HG03439 (cell line): Measurements from ENCODE around the gene MYADM.

Experiments used
- ATAC-seq: cut with Tn5 transposase; IDR thresholded peaks from one replicate; pipeline ENCODE4 v1.9.1; 2021; ENCODE audit warnings: mild to moderate bottlenecking, moderate library complexity; ENCODE audit not compliant: unreplicated experiment

The MYADM gene

DNA sequence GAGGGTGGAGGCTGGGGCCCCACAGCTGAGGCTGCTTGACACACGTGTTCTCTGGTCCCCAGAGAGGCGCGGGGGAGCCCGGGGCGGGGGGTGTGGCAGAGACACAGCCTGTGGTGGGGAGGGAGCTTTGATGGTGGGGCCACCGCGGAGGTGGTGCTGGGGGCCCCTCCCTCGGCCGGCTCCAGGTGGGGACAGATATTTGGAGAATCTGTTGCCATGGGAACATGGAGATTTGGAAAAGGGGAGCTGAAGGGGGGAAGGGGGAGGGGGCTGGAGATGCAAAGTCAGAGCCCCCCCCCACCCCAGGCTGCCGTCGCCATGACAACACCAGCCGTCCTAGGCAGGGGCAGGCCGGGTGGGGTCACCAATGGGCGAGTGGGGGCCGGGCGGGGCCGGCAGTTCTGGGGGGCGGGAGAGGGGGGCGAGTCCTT, 15.6 kb downstream of the MYADM start:
- ATAC-seq, result no peak

- no peak for ATAC-seq
Observed at GRCh38 chr19:53883741-53884140, 16.1 kb downstream of the MYADM start.

DNA sequence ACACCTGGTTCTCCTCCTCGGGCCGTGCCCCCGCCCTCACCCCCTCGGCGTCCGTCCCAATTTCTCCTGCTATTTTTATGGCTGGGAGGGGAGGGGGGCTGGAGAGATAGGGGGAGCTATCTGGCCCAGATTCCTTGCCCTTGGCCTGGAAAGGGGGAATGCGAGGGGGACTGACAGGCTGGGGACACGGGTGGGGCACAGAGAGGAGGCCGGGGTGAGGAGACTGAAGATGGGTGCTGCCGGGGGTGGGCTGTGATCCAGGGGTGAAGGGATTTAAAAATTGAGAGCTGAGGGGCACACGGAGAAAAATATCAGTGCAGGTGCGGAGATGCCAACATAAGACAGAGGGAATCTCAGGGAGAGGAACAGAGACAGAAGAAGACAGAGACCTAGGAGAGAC, 16.6 kb downstream of the MYADM start:
- ATAC-seq, result no peak

DNA sequence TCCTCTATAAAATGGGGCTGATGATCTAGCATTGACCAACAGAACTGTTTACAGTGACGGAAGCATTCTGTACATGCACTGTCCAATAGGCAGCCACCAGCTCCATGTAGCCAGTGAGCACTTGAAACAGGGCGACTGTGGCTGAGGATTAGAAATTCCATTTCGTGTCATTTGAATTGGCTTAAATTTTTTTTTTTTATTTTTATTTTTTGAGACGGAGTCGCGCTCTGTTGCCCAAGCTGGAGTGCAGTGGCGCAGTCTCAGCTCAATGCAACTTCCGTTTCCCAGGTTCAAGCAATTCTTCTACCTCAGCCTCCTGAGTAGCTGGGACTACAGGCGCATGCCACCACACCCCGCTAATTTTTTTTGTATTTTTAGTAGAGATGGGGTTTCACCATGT, 17.4 kb downstream of the MYADM start:
- no peak for ATAC-seq

GRCh38 chr19:53892301-53892980, 24.8 kb downstream of the MYADM start:
- ATAC-seq, result no peak

DNA sequence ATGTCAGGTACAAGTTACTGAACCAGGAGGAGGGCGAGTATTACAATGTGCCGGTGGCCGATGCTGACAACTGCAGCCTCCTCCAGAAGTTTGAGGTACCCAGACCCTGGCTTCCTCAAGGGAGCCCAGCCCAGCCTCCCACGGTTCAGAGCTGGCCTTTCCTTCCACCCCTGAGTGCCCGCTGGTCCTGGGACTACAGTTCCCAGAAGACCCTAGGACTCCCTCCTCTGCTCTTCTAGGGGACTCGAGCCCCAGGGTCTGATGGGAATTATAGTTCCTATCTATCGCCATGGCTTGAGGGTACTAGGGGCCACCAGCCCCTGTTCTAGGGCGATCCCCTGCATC, 25.3 kb downstream of the MYADM start:
- no peak for ATAC-seq

DNA sequence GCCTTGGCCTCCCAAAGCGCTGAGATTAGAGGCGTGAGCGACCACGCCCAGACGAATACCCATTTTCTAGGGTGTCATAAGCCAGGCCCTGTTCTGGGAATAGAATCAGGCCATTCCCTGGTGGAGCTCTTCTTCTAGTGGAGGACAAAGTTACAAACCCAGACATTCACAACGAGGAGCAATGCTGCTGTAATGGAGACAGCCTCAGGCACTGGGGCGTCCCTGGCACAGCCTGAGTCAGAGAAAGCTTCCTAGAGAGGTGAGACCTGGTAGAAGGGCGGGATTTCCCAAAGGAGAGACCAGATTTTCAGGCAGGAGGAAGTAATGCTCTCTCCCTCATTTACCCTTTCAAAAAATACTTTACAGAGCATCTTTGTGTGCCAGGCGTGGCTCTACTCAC, 27.0 kb downstream of the MYADM start:
- no peak for ATAC-seq

GRCh38 chr19:53896682-53897081, 29.0 kb downstream of the MYADM start:
- ATAC-seq, result no peak

DNA sequence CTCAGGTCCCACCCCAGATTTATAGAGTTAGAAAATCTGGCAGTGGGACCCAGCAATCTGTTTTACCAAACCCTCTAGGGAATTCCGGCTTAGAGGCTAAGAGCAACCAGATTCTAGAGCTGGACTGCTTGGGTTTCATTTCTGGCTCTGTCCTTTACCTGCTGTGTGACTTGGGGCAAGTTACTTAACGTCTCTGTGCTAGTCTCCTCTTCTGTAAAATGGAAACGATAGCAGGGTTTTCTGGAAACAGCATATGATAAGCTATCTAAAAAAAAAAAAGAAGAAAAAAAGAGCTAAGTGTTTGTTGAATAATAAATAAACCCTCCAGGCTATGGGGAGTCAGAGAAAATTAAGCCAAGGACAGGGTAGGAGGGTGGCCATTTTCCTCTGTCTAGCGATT, 29.8 kb downstream of the MYADM start:
- no peak for ATAC-seq

DNA sequence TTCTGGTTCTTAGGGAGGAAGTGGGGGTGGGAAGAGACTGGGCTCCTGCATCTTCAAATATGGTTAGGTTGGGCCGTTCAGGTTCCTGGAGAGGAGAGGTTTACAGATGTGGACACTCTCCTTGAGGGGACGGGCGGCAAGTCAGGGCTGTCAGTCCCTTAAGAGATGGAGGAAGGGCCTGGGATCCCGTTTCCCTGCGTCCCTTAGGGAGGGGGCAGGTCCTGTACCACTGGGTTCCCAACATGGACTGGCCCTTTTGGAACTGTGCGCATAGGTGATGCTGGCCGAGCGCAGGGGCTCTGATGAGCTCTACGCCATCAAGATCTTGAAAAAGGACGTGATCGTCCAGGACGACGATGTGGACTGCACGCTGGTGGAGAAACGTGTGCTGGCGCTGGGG, 30.5 kb downstream of the MYADM start:
- ATAC-seq, result no peak

DNA sequence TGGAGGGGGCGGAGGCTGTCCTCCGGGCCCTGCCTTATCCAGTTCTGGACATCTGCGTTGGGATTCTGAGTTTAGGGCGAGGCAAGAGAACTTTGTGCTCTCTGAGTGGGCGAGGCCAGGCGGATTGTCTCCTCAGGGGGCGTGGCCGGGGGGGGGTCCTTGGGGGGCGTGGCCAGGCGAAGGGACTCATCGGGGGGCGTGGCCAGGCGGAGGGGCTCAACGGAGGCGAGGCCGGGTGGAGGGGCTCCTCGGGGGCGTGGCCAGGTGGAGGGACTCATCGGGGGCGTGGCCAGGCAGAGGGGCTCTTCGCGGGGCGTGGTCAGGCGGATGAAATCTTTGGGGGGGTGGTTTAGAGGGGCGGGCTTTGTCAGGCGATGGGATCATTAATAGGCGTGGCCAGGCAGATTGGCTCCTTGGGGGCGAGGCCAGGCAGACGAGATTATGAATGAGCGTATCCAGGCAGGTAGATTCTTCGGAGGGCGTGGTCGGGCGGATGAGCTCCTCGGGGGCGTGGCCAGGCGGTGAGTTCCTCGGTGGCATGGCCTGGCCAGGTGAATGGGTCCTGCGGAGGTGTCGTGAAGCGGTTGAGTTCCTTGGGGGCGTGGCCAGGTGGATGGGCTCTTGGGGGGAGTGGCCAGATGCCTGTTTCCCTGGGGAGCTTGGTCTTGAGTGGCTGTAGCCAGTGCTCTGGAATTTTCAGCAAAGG, 31.1 kb downstream of the MYADM start:
- no peak for ATAC-seq

DNA sequence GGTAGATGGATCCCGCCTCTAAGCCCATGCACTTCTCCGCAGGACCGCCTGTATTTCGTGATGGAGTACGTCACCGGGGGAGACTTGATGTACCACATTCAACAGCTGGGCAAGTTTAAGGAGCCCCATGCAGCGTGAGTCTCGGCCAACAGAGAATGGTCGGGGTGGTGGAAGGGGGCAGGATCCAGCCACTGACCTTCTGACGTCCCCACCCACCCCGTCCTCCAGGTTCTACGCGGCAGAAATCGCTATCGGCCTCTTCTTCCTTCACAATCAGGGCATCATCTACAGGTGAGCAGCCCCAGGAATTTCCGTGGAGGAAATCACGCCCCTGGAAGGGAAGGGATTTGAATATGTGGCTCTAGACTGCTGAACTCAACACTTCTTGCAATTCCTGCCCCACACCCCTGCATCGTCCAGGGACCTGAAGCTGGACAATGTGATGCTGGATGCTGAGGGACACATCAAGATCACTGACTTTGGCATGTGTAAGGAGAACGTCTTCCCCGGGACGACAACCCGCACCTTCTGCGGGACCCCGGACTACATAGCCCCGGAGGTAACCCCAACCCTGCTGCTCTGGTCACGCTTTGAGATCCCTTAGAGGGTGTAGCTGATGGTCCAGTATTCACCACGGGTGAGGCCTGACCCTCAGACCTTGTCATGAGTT, 32.6 kb downstream of the MYADM start:
- ATAC-seq, result no peak

DNA sequence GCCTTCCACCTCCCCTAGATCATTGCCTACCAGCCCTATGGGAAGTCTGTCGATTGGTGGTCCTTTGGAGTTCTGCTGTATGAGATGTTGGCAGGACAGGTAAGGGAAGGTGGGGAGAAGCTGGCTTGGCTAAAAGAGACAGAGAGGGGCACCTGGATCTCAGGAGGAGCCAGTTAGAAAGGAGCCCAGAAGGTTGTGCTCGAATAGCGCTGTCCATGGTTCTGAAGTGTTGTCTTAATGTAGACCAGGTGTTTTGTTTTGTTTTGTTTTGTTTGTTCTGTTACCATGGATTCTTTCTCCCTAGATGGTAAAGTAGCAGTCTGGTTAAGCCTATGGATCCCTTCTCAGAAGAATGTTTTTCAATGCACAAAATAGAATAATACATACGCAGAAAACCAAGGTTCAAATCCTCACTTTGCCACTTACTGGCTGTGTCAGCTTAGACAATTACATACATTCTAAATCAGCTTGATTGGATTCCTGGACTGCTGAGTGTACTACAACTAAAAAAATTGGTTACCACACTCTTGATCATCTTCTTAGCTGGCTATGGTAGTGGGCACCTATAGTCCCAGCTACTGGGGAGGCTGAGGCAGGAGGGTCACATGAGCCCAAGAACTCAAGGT, 35.5 kb downstream of the MYADM start:
- ATAC-seq, result no peak

DNA sequence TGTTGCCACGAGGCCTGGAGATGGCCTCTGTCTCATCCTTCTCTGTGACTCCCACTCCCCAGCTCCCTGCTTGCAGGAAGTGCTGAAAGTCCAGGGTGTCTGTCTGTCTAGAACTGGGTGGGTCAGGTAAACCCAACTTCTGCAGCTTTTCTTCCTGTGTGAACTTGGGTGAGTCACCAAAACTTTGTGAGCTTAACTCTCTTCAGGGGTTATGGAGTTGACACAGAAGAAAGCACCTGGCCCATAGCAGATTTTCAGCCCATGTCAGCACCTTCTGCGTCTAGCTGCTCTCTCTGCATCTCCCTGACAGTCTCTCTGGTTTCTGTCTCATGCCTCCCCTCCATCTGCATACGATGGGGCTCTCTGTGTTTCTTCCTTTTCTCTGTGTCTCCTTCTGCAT, 37.2 kb downstream of the MYADM start:
- ATAC-seq, result no peak

DNA sequence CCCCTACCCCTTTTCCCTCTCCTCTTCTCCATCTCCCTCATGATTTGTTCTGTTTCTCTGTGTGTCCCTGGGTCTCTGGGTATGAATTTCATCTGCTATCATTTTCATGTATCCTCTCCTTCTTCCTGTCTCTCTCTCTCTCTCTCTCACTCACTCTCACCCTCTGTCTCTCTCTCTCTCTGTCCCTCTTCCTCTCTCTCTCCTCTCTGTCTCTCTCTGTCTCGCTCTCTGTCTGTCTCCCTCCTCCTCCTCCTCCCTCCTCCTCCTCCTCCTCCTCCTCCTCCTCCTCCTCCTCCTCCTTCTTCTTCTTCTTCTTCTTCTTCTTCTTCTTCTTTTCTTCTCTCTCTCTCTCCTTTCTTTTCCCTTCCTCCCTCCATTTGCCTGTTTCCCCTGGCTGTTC, 38.1 kb downstream of the MYADM start:
- ATAC-seq, result no peak

DNA sequence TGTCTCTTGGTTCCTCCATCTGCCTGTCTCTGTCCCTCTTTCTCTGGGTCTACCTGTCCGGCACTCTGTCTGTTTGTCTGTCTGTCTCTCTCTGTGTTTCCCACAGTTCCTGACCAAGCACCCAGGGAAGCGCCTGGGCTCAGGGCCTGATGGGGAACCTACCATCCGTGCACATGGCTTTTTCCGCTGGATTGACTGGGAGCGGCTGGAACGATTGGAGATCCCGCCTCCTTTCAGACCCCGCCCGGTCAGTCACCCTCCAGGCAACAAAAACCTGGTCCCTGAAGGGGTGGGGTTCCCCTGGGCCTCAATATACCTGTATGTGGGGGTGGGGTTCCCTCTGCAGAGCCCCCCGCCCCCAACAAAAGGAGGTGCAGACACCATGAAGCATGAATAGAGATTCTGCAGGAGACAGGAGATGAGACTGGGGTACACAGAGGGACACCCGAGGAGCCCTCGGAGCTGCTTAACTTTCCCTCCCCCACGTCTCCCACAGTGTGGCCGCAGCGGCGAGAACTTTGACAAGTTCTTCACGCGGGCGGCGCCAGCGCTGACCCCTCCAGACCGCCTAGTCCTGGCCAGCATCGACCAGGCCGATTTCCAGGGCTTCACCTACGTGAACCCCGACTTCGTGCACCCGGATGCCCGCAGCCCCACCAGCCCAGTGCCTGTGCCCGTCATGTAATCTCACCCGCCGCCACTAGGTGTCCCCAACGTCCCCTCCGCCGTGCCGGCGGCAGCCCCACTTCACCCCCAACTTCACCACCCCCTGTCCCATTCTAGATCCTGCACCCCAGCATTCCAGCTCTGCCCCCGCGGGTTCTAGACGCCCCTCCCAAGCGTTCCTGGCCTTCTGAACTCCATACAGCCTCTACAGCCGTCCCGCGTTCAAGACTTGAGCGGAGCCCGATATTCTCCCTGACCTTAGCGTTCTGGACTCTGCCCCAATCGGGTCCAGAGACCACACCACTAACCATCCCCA, 38.8 kb downstream of the MYADM start:
- no peak for ATAC-seq

DNA sequence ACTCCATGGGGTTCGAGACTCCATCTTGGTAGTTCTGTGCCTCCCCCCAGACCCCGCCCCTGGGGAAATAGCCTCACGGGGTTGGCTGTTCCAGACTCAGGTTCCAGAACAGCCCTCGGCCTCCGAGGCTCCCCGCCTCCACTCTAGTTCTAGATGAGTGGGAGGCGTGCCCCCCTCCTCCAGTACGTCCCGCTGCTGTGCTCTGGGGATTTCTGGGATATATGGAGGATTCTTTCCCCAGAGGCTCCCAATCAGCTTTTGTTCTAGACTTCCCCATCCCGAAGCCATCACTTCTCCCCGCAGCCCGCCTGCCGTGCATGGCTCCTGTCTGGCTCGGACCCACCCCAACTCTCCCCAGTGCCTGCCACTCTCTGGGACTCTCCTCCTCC, 39.5 kb downstream of the MYADM start:
- no peak for ATAC-seq

DNA sequence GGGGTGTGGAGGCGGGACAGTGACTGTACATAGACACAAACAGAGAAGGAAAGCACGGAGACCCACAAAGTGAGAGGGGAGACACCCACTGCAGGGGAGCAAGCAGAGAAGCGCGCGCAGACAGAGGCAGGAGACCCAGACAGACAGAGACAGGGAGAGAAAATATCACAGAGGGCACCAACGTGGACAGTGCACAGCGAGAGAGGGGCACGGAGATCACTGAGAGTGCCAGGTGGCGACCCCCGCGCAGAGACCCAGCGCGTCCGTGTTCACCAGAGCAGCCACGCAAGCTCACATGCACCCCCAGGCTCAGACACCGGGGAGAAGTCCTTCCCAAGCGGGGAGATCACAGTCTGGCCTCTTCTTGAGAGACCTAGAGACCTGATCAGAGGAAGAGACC, 40.0 kb downstream of the MYADM start:
- no peak for ATAC-seq

DNA sequence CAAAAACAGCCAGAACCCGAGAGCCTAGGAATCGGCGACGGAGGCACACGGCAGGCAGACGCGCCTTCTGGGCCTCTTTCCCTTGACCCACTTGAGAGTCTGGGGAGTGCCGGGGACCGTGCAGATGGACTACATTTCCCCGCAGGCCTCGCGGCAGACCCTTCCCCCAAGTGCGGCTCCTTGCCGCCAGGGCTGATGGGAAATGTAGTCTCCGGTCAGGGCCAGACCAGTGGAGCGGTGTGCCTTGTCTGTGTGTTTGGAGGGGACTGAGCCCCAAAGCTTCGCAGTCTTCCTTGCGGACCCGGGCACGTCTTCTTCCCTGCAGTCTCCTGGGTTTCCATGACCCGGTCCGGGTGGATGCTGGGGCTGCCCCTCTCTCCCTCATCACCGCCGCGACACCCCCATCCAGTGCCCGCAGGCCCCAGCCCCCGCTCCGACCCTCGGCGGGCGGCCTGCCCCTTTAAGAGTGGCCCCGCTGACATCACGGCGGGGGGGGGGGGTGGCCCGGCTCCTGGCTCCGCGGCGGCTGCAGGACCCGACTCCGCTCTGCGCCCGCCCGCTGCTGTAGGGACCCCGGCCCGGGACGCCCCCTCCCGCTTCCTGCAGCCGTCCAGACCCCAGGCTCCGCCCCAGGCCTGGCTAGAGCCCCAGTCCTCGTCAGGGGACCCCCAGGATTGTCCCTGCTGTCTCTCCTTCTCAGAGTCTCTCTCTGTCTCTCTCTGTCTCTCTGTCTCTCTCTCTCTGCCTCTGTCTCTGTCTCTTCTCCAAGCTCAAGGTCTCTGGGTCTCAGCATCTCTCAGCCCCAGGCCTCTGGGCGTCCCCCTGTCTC, 40.6 kb downstream of the MYADM start:
- no peak for ATAC-seq

GRCh38 chr19:53908935-53909415, 41.3 kb downstream of the MYADM start, which contains the start of gene CACNG7:
Gene CACNG7 (plus strand): TSS chr19:53909278. CDS start chr19:53912832, 3,554 bp downstream.
- ATAC-seq, result no peak
